Thyroid gland (tissue), 4 donors: Measurements from ENCODE around the gene CRPPA.

Experiments
- CTCF ChIP-seq, 6 experiments: fragments of 200-600 bp in 3 of 6; fragments of 450-650 bp in 3 of 6; sonication (generic) in 3 of 6; IDR thresholded peaks; one replicate each; pipeline ENCODE4 v1.5.1; 2016 to 2019; ENCODE audit warnings: antibody characterized with exemption in 6 of 6, mild to moderate bottlenecking in 2 of 6, inconsistent platforms in 1 of 6, moderate library complexity in 1 of 6
- POLR2A ChIP-seq, 2 donors: fragments of 450-650 bp; IDR thresholded peaks; one replicate each; pipeline ENCODE4 v1.6.1; 2017; ENCODE audit warnings: antibody characterized with exemption in 2 of 2, mild to moderate bottlenecking in 2 of 2, moderate library complexity in 1 of 2

GRCh38 chr7:16428182-16428581 is 6.8 kb upstream of the CRPPA start:
- TF ChIP-seq CTCF (IDR thresholded peaks at IDR 0.05) (no peak), POLR2A (IDR thresholded peaks at IDR 0.05) (no peak)
